Right renal cortex interstitium (tissue), 3 donors: ENCODE measurements around the gene PCP2. TPM values are rescaled to one million over a fixed set of nuclear protein-coding genes. Genes with fewer than 3 reads are reported as not detected.
A peak's percentile ranks its signal among the peaks of the same experiment; 100 is the strongest.

Experiments used
- DNase-seq, 3 donors: peaks; one replicate each; pipeline ENCODE4 v3.0.0-alpha.2; 2013; ENCODE audit warnings: low read depth in 3 of 3, low spot score in 2 of 3
- polyA plus RNA-seq, 3 donors: library from polyadenylated mRNA; unstranded; fragments of 120-200 nt; gene quantifications; one replicate each; pipeline ENCODE4 v1.2.1, GENCODE V29; 2013; ENCODE audit not compliant: insufficient read length in 3 of 3

The PCP2 gene
- polyA plus RNA-seq = under 1 TPM; 0.58 to 0.83 (median 0.62) TPM

- DNase-seq = no peak
Measured at GRCh38 chr19:7633698-7634097, at the start of gene PCP2. PCP2 (minus strand) TSS chr19:7633719; CDS start chr19:7633457, 262 bp downstream.

GRCh38 chr19:7682175-7682855 lies 48.8 kb upstream of the PCP2 start:
- no peak for DNase-seq

GRCh38 chr19:7681340-7682174 lies 48.0 kb upstream of the PCP2 start:
- DNase-seq = peak in 2 of 3 donors; percentile 52 to 69

- peak; percentile 50 to 81 (median 70) for DNase-seq
Measured at GRCh38 chr19:7680606-7681339, 47.3 kb upstream of the PCP2 start, which contains the start of gene TRAPPC5. TRAPPC5 (plus strand) TSS chr19:7680833; CDS start chr19:7682254, 1,421 bp downstream.

- DNase-seq = no peak
Measured at GRCh38 chr19:7679771-7680605, 46.5 kb upstream of the PCP2 start.

- no peak for DNase-seq
Measured at GRCh38 chr19:7678971-7679751, 45.6 kb upstream of the PCP2 start.

- DNase-seq = no peak
Measured at GRCh38 chr19:7677669-7678311, 44.3 kb upstream of the PCP2 start.

GRCh38 chr19:7676854-7677253 lies 43.3 kb upstream of the PCP2 start, which contains the start of gene MCEMP1:
MCEMP1 (plus strand) TSS chr19:7677090; CDS start chr19:7677121, 31 bp downstream.
- DNase-seq = no peak

GRCh38 chr19:7676376-7676775 lies 42.9 kb upstream of the PCP2 start:
- no peak for DNase-seq

GRCh38 chr19:7674010-7675005 lies 40.8 kb upstream of the PCP2 start:
- no peak for DNase-seq

GRCh38 chr19:7672522-7672921 lies 39.0 kb upstream of the PCP2 start:
- DNase-seq = no peak

- DNase-seq = no peak
Measured at GRCh38 chr19:7670790-7671189, 37.3 kb upstream of the PCP2 start.

- no peak for DNase-seq
Measured at GRCh38 chr19:7670150-7670783, 36.7 kb upstream of the PCP2 start.

- DNase-seq = no peak
Measured at GRCh38 chr19:7669641-7670040, 36.1 kb upstream of the PCP2 start.

GRCh38 chr19:7668842-7669241 lies 35.3 kb upstream of the PCP2 start, which contains the start of gene RETN:
RETN (plus strand) TSS chr19:7669049; CDS start chr19:7669327, 278 bp downstream.
- no peak for DNase-seq

- DNase-seq = no peak
Measured at GRCh38 chr19:7665076-7665475, 31.6 kb upstream of the PCP2 start.

GRCh38 chr19:7663706-7664105 lies 30.2 kb upstream of the PCP2 start:
- DNase-seq = no peak
